H1 (cell line): ENCODE data around the gene KANSL3. TPM values are rescaled to one million over a fixed set of nuclear protein-coding genes. Genes with fewer than 3 reads are reported as not detected.

Source experiments
- CTCF ChIA-PET: fragments of 300-600 bp; sonication (Branson Sonifier 250); formaldehyde crosslinking; loops from one replicate; lab custom pipeline; 2021; ENCODE audit not compliant: partially characterized antibody; lab: Charles Lee
- POLR2A ChIA-PET: fragments of 300-600 bp; sonication (Branson Sonifier 250); formaldehyde crosslinking; loops from one replicate; lab custom pipeline; 2021; ENCODE audit warnings: inconsistent platforms; ENCODE audit not compliant: partially characterized antibody; lab: Charles Lee
- DNase-seq, 2 experiments: peaks; one replicate each; pipeline versions ENCODE4 v3.0.0 to v3.0.0-alpha.2; 2010 to 2022; ENCODE audit warnings: low spot score in 2 of 2, low read depth in 1 of 2, mixed read lengths in 1 of 2
- FAIRE-seq: peaks from 2 replicates; lab custom pipeline; 2011; peaks lifted over from hg19 to GRCh38; lab: Jason Lieb, UNC
- H2AFZ ChIP-seq: 2 replicates; pipeline ENCODE4 v1.8.1; 2012; ENCODE audit warnings: low read length, inconsistent platforms
- H2AK5ac ChIP-seq: 2 replicates; pipeline ENCODE4 v1.6.1; 2013; ENCODE audit warnings: low read depth, low read length
- H2BK120ac ChIP-seq: replicated peaks from 2 replicates; pipeline ENCODE3; 2013; ENCODE audit warnings: low read depth, low read length, inconsistent platforms
- H2BK12ac ChIP-seq: 2 replicates; pipeline ENCODE4 v1.6.1; 2013; ENCODE audit warnings: low read depth, low read length
- H2BK15ac ChIP-seq: 2 replicates; pipeline ENCODE4 v1.6.1; 2013; ENCODE audit warnings: low read length
- H2BK20ac ChIP-seq: 2 replicates; pipeline ENCODE4 v1.6.1; 2013; ENCODE audit warnings: low read length
- H2BK5ac ChIP-seq: 2 replicates; pipeline ENCODE4 v1.6.1; 2013; ENCODE audit warnings: low read depth, low read length
- H3K14ac ChIP-seq: 2 replicates; pipeline ENCODE4 v1.6.1; 2013; ENCODE audit warnings: inconsistent platforms; ENCODE audit not compliant: insufficient read length
- H3K18ac ChIP-seq: 2 replicates; pipeline ENCODE4 v1.6.1; 2013; ENCODE audit warnings: low read length; ENCODE audit errors: extremely low read depth
- H3K23ac ChIP-seq: 2 replicates; pipeline ENCODE4 v1.6.1; 2013; ENCODE audit warnings: inconsistent platforms; ENCODE audit not compliant: insufficient read length
- H3K23me2 ChIP-seq: 2 replicates; pipeline ENCODE4 v1.6.1; 2013; ENCODE audit warnings: low read depth, low read length
- H3K27ac ChIP-seq: 2 replicates; pipeline ENCODE4 v1.6.1; 2011; ENCODE audit warnings: low read depth, low read length, inconsistent platforms
- H3K27me3 ChIP-seq, 4 experiments: replicated peaks in 1 of 4; 1 replicate in 1 of 4; 2 replicates in 3 of 4; pipeline versions ENCODE4 v1.6.1 to v1.8.1; 2011 to 2013; ENCODE audit warnings: low read length in 3 of 4, mild to moderate bottlenecking in 3 of 4, inconsistent platforms in 2 of 4, mixed read lengths in 2 of 4, moderate library complexity in 1 of 4; ENCODE audit not compliant: control insufficient read depth in 3 of 4, insufficient read depth in 3 of 4; ENCODE audit errors: extremely low read depth in 1 of 4
- H3K36me3 ChIP-seq, 4 experiments: 2 replicates each; pipeline versions ENCODE4 v1.6.1 to v1.8.1; 2011 to 2013; ENCODE audit warnings: mild to moderate bottlenecking in 4 of 4, low read length in 3 of 4, moderate library complexity in 2 of 4, control low read depth in 1 of 4, inconsistent platforms in 1 of 4; ENCODE audit not compliant: insufficient read depth in 4 of 4, control insufficient read depth in 2 of 4
- H3K4ac ChIP-seq: replicated peaks from 2 replicates; pipeline ENCODE3; 2013; ENCODE audit warnings: low read length, low read depth, mixed read lengths, inconsistent platforms; ENCODE audit not compliant: insufficient read length
- H3K4me1 ChIP-seq, 4 experiments: replicated peaks in 1 of 4; 1 replicate in 1 of 4; 2 replicates in 3 of 4; pipeline versions ENCODE4 v1.6.1 to v1.8.1; 2011 to 2013; ENCODE audit warnings: low read length in 3 of 4, inconsistent platforms in 2 of 4, mixed read lengths in 1 of 4; ENCODE audit not compliant: insufficient read depth in 4 of 4, control insufficient read depth in 3 of 4
- H3K4me2 ChIP-seq, 2 experiments: 2 replicates each; pipeline versions ENCODE4 v1.6.1 to v1.8.1; 2011 to 2013; ENCODE audit warnings: low read depth in 2 of 2, low read length in 2 of 2, control low read depth in 1 of 2, inconsistent platforms in 1 of 2, mild to moderate bottlenecking in 1 of 2; ENCODE audit not compliant: insufficient read depth in 1 of 2
- H3K4me3 ChIP-seq, 4 experiments: fragments of 200-600, 300-600 bp in 1 of 4; sonication (generic), shearing (Covaris generic), sonication (Bioruptor Twin) in 1 of 4; 2 replicates each; pipeline versions ENCODE4 v1.5.1 to v1.8.1; 2011 to 2016; ENCODE audit warnings: low read length in 4 of 4, low read depth in 3 of 4, control low read depth in 2 of 4, inconsistent platforms in 2 of 4, mild to moderate bottlenecking in 2 of 4, mixed read lengths in 1 of 4, moderate library complexity in 1 of 4; ENCODE audit not compliant: insufficient read depth in 2 of 4; ENCODE audit errors: extremely low read depth in 1 of 4
- H3K56ac ChIP-seq: replicated peaks from 2 replicates; pipeline ENCODE3; 2013; ENCODE audit warnings: low read depth, mild to moderate bottlenecking, mixed read lengths, low read length, inconsistent platforms; ENCODE audit not compliant: insufficient read length
- H3K79me1 ChIP-seq: 2 replicates; pipeline ENCODE4 v1.6.1; 2013; ENCODE audit warnings: low read depth, low read length, control low read depth
- H3K79me2 ChIP-seq, 2 experiments: 2 replicates each; pipeline versions ENCODE4 v1.6.1 to v1.8.1; 2012 to 2013; ENCODE audit warnings: low read length in 2 of 2, mild to moderate bottlenecking in 2 of 2, inconsistent platforms in 1 of 2; ENCODE audit not compliant: insufficient read depth in 2 of 2, control insufficient read depth in 1 of 2
- H3K9ac ChIP-seq, 4 experiments: replicated peaks in 1 of 4; 1 replicate in 1 of 4; 2 replicates in 3 of 4; pipeline versions ENCODE4 v1.6.1 to v1.8.1; 2011 to 2013; ENCODE audit warnings: low read depth in 3 of 4, low read length in 3 of 4, control low read depth in 2 of 4, mild to moderate bottlenecking in 2 of 4, moderate library complexity in 2 of 4, inconsistent platforms in 1 of 4; ENCODE audit errors: extremely low read depth in 1 of 4
- H3K9me3 ChIP-seq, 2 experiments: 2 replicates each; pipeline versions ENCODE4 v1.6.1 to v1.8.1; 2012 to 2013; ENCODE audit warnings: mild to moderate bottlenecking in 2 of 2, moderate library complexity in 2 of 2, control low read depth in 1 of 2, inconsistent platforms in 1 of 2, low read depth in 1 of 2, low read length in 1 of 2, mixed read lengths in 1 of 2; ENCODE audit not compliant: insufficient read depth in 2 of 2
- H4K20me1 ChIP-seq, 2 experiments: replicated peaks in 1 of 2; 2 replicates each; pipeline versions ENCODE3 to v1.8.1; 2011 to 2013; ENCODE audit warnings: inconsistent platforms in 2 of 2, low read length in 2 of 2, mild to moderate bottlenecking in 1 of 2; ENCODE audit not compliant: insufficient read depth in 2 of 2, control insufficient read depth in 1 of 2
- H4K5ac ChIP-seq: 2 replicates; pipeline ENCODE4 v1.6.1; 2013; ENCODE audit warnings: low read length, low read depth, mixed read lengths, inconsistent platforms; ENCODE audit not compliant: insufficient read length
- H4K8ac ChIP-seq: 2 replicates; pipeline ENCODE4 v1.8.0; 2013; ENCODE audit warnings: mild to moderate bottlenecking, moderate library complexity, low read length, inconsistent platforms; ENCODE audit not compliant: insufficient read depth; ENCODE audit errors: extremely low read depth
- H4K91ac ChIP-seq: replicated peaks from 2 replicates; pipeline ENCODE3; 2013; ENCODE audit warnings: low read length, mixed read lengths, inconsistent platforms; ENCODE audit not compliant: insufficient read length
- BRCA1 ChIP-seq: IDR thresholded peaks from 2 replicates; pipeline ENCODE4 v1.6.1; 2012; ENCODE audit warnings: low read depth, low read length, improper control_type of control experiment
- CREB1 ChIP-seq: IDR thresholded peaks from 2 replicates; pipeline ENCODE4 v1.6.1; 2012; ENCODE audit warnings: inconsistent platforms
- EGR1 ChIP-seq: IDR thresholded peaks from 2 replicates; pipeline ENCODE4 v1.6.1; 2011; ENCODE audit warnings: low read depth, low read length, borderline replicate concordance
- EP300 ChIP-seq, 2 experiments: IDR thresholded peaks; 1 replicate in 1 of 2; 2 replicates in 1 of 2; pipeline ENCODE4 v1.6.1; 2011 to 2012; ENCODE audit warnings: low read depth in 2 of 2, low read length in 2 of 2, mild to moderate bottlenecking in 2 of 2, borderline replicate concordance in 1 of 2, inconsistent platforms in 1 of 2, moderate library complexity in 1 of 2
- GABPA ChIP-seq: IDR thresholded peaks from 2 replicates; pipeline ENCODE4 v1.6.1; 2011; ENCODE audit warnings: mild to moderate bottlenecking, low read length, moderate library complexity, borderline replicate concordance; ENCODE audit not compliant: insufficient read depth
- HDAC2 ChIP-seq, 2 experiments: fragments of 300-600 bp in 1 of 2; sonication (generic) in 1 of 2; IDR thresholded peaks; 2 replicates each; pipeline ENCODE4 v1.6.1; 2011 to 2012; ENCODE audit warnings: low read depth in 2 of 2, low read length in 2 of 2, mild to moderate bottlenecking in 2 of 2, moderate library complexity in 2 of 2, borderline replicate concordance in 1 of 2, inconsistent platforms in 1 of 2
- MAFK ChIP-seq: IDR thresholded peaks from 2 replicates; pipeline ENCODE4 v1.6.1; 2012; ENCODE audit warnings: low read depth, mild to moderate bottlenecking, improper control_type of control experiment, low read length
- NRF1 ChIP-seq: IDR thresholded peaks from 2 replicates; pipeline ENCODE4 v1.6.1; 2011; ENCODE audit warnings: mild to moderate bottlenecking, low read depth, low read length, improper control_type of control experiment
- RBBP5 ChIP-seq: IDR thresholded peaks from 2 replicates; pipeline ENCODE4 v1.7.1; 2012; ENCODE audit warnings: low read depth, mild to moderate bottlenecking, inconsistent platforms, low read length, moderate library complexity, borderline replicate concordance
- SRF ChIP-seq: IDR thresholded peaks from 2 replicates; pipeline ENCODE4 v1.6.1; 2011; ENCODE audit warnings: mild to moderate bottlenecking, low read depth, low read length, moderate library complexity
- TAF1 ChIP-seq: IDR thresholded peaks from 2 replicates; pipeline ENCODE4 v1.6.1; 2011; ENCODE audit warnings: mild to moderate bottlenecking, low read depth, low read length
- TBP ChIP-seq: IDR thresholded peaks from 2 replicates; pipeline ENCODE4 v1.6.1; 2011; ENCODE audit warnings: low read depth, low read length, improper control_type of control experiment
- ZNF274 ChIP-seq: IDR thresholded peaks from 2 replicates; pipeline ENCODE4 v1.7.0; 2012; ENCODE audit warnings: low read length, borderline replicate concordance; ENCODE audit errors: extremely low read depth
- WGBS, 2 experiments: shearing (Covaris generic) in 1 of 2; methylation state at CpG; one replicate each; pipeline versions ENCODE4 v1.1.6 to v1.1.7; 2013 to 2015; ENCODE audit warnings: low lambda C conversion rate in 2 of 2, mixed read lengths in 2 of 2, inconsistent platforms in 1 of 2, low coverage in 1 of 2, missing lambda C conversion rate in 1 of 2; ENCODE audit not compliant: insufficient replicate concordance in 2 of 2, insufficient coverage in 1 of 2, insufficient read length in 1 of 2; ENCODE audit errors: extremely low coverage in 1 of 2, missing lambda C conversion rate in 1 of 2; 5-methylcytosine and 5-hydroxymethylcytosine counted together
- polyA plus RNA-seq, 7 experiments: library from polyadenylated mRNA; depleted of rRNA in 3 of 7; stranded (reverse) in 5 of 7; unstranded in 2 of 7; fragments of >200 nt in 5 of 7; fragments of 200-250 nt in 2 of 7; gene quantifications; 1 replicate in 5 of 7; 2 replicates in 1 of 7; 4 replicates in 1 of 7; pipeline versions ENCODE4 v1.2.1 to v1.2.3, GENCODE V29; 2011 to 2013; ENCODE audit warnings: missing spikeins in 2 of 7, mixed read lengths in 2 of 7
- total RNA-seq: library from RNA; stranded (reverse); fragmentation: NEBNext Ultra II Directional; extraction: Animal tissue kit (Norgen Biotek cat#: 25700); gene quantifications from 2 replicates; pipeline ENCODE4 v1.2.1, GENCODE V29; 2021
- TF ChIP-seq, protein P1 (sequence below): IDR thresholded peaks from 2 replicates; pipeline ENCODE4 v1.6.1; 2011; ENCODE audit warnings: low read depth, mild to moderate bottlenecking, low read length; ENCODE audit not compliant: insufficient read depth

KANSL3 gene
- total and polyA plus RNA-seq, 2 of the 8 experiments (the other 6 are each of a cell fraction or from before 2014, with no cell fraction given): 19.8 to 31.4 TPM

DNA sequence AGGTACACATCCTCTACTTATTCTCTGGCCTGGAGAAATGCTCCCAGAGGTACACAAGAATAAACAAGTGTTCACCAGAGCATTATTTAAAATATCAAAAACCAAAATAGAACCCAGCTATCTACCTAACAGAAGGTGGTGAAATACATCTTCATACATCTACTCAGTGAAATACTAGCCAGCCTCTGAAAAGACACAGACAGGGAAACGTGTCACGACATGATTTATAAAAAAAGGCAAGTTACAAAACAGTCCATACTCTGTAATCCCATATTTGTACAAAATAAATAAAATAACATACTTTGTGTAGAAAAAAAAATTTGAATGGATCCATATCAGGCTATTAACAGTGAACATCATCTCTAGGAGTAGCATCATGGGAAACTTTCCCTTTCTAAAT is 38.2 kb downstream of the KANSL3 start:
- no peak overlapping the region for H3K4me2 ChIP-seq
- CTCF ChIA-PET: interaction anchor here (0.6 to 1.6 kb wide), 3 partner anchors 8 to 50 kb away, joined by 3 to 5 read pairs (median 3); no protein-coding TSS in a partner anchor
- no peak overlapping the region for H3K4me3 ChIP-seq
- H3K18ac ChIP-seq: no peak overlapping the region
- no peaks in the 10 kb centered on the region for H3K27me3 ChIP-seq
- DNase-seq: no peak
- no peak overlapping the region for H2BK5ac ChIP-seq
- no peak overlapping the region for H3K27ac ChIP-seq
- FAIRE-seq: no peak
- H2BK120ac ChIP-seq: no peak overlapping the region
- no peak overlapping the region for H4K8ac ChIP-seq
- no peak overlapping the region for H2BK20ac ChIP-seq
- POLR2A ChIA-PET: no interaction called here
- H3K4ac ChIP-seq: no peak overlapping the region
- WGBS, 2 experiments: 95% methylated on average over 2 of the region's 2 CpGs; no CpG with 5 or more reads in 1 of the 2 experiments
- no peak overlapping the region for H2BK15ac ChIP-seq
- H3K56ac ChIP-seq: no peak overlapping the region
- no peaks in the 10 kb centered on the region for H3K9me3 ChIP-seq
- H3K36me3 ChIP-seq: peaks cover 12 to 76% (median 41%) of the 10 kb centered on the region in 4 experiments; a peak in 7 of 8 replicates
- H3K23me2 ChIP-seq: no peaks in the 10 kb centered on the region
- H3K79me1 ChIP-seq: no peaks in the 10 kb centered on the region
- peaks cover 2% of the 10 kb centered on the region in 2 experiments for H4K20me1 ChIP-seq
- no peaks in the 10 kb centered on the region for H3K4me1 ChIP-seq
- no peak overlapping the region for H4K5ac ChIP-seq
- H4K91ac ChIP-seq: no peak overlapping the region
- H3K79me2 ChIP-seq: no peaks in the 10 kb centered on the region
- no peak overlapping the region for H2AFZ ChIP-seq
- no peak overlapping the region for H3K23ac ChIP-seq
- H2BK12ac ChIP-seq: no peak overlapping the region
- no peak for TF ChIP-seq HDAC2 (IDR thresholded peaks at IDR 0.05; ENCODE audit: borderline replicate concordance in 1 of 2, low read depth in 2 of 2, low read length in 2 of 2)
- TF ChIP-seq SRF: no peak
- no peak for TF ChIP-seq TBP
- TF ChIP-seq MAFK: no peak
- TF ChIP-seq BRCA1: no peak
- TF ChIP-seq GABPA: no peak
- no peak for TF ChIP-seq CREB1
- no peak for TF ChIP-seq EGR1
- TF ChIP-seq NRF1: no peak
- TF ChIP-seq, protein P1, sequence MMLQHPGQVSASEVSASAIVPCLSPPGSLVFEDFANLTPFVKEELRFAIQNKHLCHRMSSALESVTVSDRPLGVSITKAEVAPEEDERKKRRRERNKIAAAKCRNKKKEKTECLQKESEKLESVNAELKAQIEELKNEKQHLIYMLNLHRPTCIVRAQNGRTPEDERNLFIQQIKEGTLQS: no peak
- no peak for TF ChIP-seq RBBP5
- TF ChIP-seq ZNF274: no peak
- TF ChIP-seq EP300 (IDR thresholded peaks at IDR 0.05; ENCODE audit: borderline replicate concordance in 1 of 2, low read depth in 2 of 2, low read length in 2 of 2): no peak
- no peak for TF ChIP-seq TAF1
- no peak overlapping the region for H3K14ac ChIP-seq
- no peak overlapping the region for H2AK5ac ChIP-seq
- H3K9ac ChIP-seq: no peak overlapping the region
